GM12875 (cell line): ENCODE measurements around the gene BTRC.

Experiments
- H3K4me3 ChIP-seq: one replicate; pipeline ENCODE4 v1.5.1; 2011; ENCODE audit warnings: low read depth, low read length, control low read depth
- TF ChIP-seq, protein P1 (sequence below): IDR thresholded peaks from 2 replicates; pipeline ENCODE4 v1.5.1; 2011; ENCODE audit warnings: low read depth, mild to moderate bottlenecking, control low read depth, inconsistent platforms, low read length, moderate library complexity, borderline replicate concordance; ENCODE audit not compliant: insufficient read depth

The BTRC gene

DNA sequence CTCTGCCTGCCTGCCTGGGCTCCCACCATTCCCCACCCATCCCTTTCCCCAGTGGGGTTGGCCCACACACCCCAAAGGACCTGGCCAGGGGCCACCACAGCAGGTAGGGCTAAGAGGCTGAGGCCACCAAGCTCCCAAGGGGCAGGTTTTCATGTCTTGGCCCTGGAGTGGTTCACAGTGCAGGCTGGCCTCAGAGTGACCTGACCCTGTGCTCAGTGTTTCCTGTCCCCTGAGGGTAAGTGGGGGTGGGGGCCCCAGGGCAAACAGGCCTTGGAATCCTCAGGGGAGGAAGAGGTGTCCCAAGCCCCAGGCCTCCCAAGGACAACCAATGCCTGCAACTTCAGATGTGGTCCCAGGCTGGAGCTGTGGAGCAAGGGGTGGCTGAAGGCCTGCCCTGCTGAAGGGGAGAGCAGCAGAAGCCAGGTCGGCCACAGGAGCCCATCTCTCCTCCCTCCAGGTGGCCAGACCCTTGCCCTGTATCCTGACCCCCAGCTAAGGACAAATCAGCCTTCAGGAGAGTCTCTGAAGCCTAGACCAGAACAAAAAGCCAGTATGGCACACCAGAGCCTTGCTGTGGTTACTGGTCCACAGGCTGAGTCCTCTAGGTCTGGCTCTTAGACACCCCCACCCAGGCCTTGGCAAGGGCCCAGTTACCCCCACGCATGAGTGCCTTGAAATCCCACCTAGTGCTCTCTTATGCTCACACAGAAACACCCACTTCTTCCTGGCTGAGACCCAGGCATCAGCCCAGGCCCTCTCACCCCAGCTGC is 206.5 kb downstream of the BTRC start:
- TF ChIP-seq, protein P1, sequence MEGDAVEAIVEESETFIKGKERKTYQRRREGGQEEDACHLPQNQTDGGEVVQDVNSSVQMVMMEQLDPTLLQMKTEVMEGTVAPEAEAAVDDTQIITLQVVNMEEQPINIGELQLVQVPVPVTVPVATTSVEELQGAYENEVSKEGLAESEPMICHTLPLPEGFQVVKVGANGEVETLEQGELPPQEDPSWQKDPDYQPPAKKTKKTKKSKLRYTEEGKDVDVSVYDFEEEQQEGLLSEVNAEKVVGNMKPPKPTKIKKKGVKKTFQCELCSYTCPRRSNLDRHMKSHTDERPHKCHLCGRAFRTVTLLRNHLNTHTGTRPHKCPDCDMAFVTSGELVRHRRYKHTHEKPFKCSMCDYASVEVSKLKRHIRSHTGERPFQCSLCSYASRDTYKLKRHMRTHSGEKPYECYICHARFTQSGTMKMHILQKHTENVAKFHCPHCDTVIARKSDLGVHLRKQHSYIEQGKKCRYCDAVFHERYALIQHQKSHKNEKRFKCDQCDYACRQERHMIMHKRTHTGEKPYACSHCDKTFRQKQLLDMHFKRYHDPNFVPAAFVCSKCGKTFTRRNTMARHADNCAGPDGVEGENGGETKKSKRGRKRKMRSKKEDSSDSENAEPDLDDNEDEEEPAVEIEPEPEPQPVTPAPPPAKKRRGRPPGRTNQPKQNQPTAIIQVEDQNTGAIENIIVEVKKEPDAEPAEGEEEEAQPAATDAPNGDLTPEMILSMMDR: no peak
- H3K4me3 ChIP-seq: no peak overlapping the region

DNA sequence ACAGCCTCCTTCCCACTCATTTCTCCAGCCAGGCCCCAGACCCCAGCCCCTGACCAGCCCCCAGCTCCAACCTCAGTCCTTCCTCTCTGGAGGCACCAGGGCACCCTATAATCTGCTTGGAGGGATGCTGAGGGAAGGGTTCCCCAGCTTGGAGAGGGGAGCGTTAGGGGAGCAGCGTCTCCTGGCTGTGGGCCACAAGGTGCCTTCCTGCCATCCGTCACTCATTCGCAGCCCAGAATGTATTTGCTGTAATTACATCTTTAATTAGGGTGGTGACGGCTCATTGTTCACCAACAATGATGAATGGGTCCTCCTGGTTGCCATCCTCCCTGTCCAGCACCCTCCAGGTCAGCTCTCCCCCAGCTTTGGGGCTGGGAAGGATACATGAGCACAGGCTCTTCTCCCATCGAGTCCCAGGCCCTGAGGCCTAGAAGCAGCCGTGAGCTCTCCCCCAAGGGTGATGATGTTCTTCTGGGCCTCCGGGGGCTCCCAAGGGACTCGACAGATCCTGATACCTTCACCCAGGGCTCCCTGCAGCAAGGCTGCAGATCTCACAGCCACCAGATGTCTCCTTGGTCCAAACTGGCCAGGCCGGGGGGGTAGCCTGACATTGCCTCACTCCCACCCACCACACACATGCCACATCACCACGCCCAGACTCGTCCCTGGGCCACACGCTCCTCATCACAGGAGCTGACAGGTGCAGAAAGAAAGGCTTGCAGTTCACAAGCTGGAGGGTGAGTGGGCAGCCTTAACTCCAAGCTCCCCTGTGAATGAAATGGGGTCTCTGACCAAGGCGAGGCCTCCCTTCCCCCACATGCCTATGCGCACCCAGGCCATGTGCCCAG is 207.3 kb downstream of the BTRC start:
- H3K4me3 ChIP-seq: no peak overlapping the region
- TF ChIP-seq, protein P1: no peak

DNA sequence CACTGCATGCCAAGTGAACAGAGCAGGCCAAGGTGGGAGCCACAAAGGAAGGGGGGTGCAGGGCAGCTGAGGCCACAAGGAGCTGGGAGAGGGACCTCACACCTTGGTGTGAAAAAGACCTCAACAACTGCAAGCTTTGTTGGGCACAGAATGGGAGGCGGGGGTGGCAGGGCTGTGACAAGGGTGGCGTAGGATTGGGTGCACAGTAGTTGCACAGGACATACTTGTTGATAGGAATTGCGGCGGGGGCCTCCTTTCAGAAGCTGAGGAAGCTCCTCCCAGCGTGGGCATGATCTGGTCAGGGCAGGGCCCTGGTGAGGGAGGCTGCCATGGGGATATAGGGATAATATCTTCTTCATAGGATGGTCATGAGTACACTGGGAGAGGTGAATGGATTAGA is 208.3 kb downstream of the BTRC start:
- no peak overlapping the region for H3K4me3 ChIP-seq
- TF ChIP-seq, protein P1: no peak

DNA sequence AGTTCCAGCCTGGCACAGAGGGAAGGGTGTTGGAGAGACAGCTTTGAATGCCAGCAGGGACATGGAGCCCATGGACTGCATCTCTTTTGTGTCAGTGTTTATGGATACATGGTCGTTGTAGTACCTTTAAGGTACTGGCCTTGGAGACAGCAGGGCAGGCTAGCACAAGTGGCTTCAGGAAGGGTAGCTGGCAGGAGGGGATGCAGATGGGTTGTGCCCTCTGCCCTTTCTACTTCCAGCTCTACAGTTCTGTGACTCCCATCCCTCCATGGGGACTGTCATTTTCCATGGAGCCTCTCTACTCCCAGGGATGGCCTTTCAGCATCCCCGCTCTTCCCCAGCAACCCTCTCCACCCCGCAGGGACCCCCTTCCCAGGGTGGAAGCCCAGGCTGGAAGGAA is 209.0 kb downstream of the BTRC start:
- TF ChIP-seq, protein P1: no peak
- H3K4me3 ChIP-seq: no peak overlapping the region

DNA sequence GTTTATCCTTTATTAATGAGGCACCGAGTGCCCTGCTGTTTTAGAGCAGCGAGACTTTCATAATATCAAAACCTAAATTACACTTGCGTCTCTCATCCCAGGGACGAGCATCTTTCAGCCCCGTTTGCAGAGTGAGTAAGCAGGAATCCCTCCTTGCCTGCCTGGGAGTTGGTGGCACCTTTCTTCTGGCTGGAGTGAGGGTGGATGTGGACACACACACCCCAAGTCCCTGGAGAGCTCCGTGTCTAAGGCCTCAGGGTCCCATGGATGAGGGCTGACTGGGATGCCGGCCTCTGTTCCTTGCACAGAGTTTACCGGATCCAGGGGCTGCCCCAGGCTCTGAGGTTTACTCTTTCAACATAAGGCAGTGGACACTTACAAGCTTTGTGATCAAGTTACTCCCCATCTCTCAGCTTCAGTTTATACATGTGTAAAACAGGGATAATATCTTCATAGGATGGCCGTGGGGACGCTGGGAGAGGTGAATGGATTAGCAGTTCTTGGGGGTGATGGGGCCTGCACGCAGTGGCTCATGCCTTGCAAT is 209.6 kb downstream of the BTRC start:
- TF ChIP-seq, protein P1: no peak

DNA sequence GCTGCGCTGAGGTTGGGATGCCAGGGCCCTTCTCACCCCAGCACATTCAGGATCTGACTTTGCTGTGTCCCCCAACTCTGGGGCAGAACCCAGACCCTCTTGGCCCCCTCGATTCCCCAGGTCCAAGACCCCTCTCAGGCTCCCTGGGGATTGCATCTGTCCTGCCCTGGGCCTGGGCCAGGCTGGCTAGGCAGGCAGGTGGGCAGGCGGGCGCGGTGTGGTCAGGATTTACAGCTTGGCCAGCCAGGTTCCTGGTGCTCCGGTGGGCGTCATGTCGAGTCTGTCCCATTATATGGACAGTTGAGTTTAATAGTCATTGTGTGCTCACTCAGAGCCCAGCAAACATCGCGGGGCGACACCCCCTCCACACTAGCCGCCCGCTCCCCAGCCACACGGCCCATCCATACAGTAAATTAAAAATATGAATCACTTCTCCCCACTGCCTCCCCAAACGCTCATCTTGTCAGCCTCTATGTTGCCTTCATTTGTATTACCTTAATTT is 210.6 kb downstream of the BTRC start:
- H3K4me3 ChIP-seq: no peak overlapping the region
- TF ChIP-seq, protein P1: no peak

More for the DNA sequence above, 209.6 kb downstream of the BTRC start:
- H3K4me3 ChIP-seq: no peak overlapping the region
